ENCODE results near the gene PRDM1.
"Not testable (repeated sequence)": the region's sequence is repeated elsewhere in the genome, so short reads cannot be mapped to it uniquely, and the experiment has no call there.

Gene PRDM1

GRCh38 chr6:106142876-106143431 lies 56.8 kb downstream of the PRDM1 start:
- TF ChIP-seq CTCF (IDR thresholded peaks at IDR 0.05; ENCODE audit: low read depth, low read length, missing control alignments): no peak
- DNase-seq (ENCODE audit: low read depth): no peak
- H3K4me3 ChIP-seq (ENCODE audit: low read depth, low read length): no peak overlapping the region

- no peak for DNase-seq (ENCODE audit: low read depth)
- TF ChIP-seq CTCF (IDR thresholded peaks at IDR 0.05; ENCODE audit: low read depth, low read length, missing control alignments): no peak
- no peak overlapping the region for H3K4me3 ChIP-seq (ENCODE audit: low read depth, low read length)
Observed at GRCh38 chr6:106143665-106144064, 57.5 kb downstream of the PRDM1 start.

DNA sequence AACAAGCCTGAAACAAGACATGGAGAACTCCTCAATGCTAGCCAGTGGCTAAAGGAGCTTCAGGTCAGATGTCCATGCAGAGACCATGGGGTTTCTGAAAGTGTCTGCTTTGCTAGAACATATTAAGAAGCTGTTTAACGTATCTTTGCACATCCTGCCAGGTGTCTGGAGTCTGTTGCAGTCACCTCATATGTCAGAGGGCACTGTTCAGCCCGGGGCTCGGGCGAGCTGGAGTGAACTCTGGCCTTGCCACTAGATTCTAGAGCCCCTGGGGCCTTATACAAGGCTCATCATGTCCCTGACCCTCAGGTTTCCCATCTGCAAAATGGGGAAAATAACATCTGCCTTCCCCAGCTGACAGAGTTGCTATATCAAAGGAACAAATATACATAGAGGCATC lies 59.0 kb downstream of the PRDM1 start:
- TF ChIP-seq CTCF (IDR thresholded peaks at IDR 0.05; ENCODE audit: low read depth, low read length, missing control alignments): no peak
- H3K4me3 ChIP-seq (ENCODE audit: low read depth, low read length): no peak overlapping the region
- no peak for DNase-seq (ENCODE audit: low read depth)

- no peak for TF ChIP-seq CTCF (IDR thresholded peaks at IDR 0.05; ENCODE audit: low read depth, low read length, missing control alignments)
- H3K4me3 ChIP-seq (ENCODE audit: low read depth, low read length): no peak overlapping the region
- peak; percentile 88 for DNase-seq (ENCODE audit: low read depth)
Observed at GRCh38 chr6:106145741-106146227, 59.6 kb downstream of the PRDM1 start.

DNA sequence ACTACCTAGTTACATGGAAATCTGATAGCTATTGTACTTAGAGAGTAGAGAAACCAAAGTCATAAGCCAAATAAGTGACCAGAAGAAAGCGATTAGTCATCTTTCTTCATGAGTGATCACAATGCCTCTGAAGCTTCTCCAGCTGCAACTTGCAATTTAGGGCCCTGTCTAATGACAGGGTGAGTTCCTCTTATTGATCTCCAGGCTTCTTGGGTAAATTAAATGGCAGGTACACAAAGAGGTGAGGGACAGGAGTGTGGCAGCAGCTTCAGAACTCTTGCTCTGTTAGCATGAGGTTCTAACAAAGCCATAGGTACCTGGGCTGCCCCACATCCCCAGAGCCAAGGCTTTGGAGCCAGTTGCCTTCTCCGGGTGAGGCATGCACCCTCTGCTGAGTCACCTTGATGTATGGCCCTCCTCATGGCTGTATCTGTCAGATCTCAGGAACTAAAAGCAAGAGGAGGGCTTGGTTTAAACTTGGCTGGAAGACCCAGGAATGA lies 60.8 kb downstream of the PRDM1 start:
- no peak overlapping the region for H3K4me3 ChIP-seq (ENCODE audit: low read depth, low read length)
- DNase-seq (ENCODE audit: low read depth): no peak
- TF ChIP-seq CTCF (IDR thresholded peaks at IDR 0.05; ENCODE audit: low read depth, low read length, missing control alignments): no peak

GRCh38 chr6:106147476-106147875 lies 61.3 kb downstream of the PRDM1 start:
- no peak for DNase-seq (ENCODE audit: low read depth)
- H3K4me3 ChIP-seq (ENCODE audit: low read depth, low read length): no peak overlapping the region
- no peak for TF ChIP-seq CTCF (IDR thresholded peaks at IDR 0.05; ENCODE audit: low read depth, low read length, missing control alignments)

- no peak overlapping the region for H3K4me3 ChIP-seq (ENCODE audit: low read depth, low read length)
- TF ChIP-seq CTCF (IDR thresholded peaks at IDR 0.05; ENCODE audit: low read depth, low read length, missing control alignments): no peak
- no peak for DNase-seq (ENCODE audit: low read depth)
Observed at GRCh38 chr6:106149472-106150069, 63.4 kb downstream of the PRDM1 start.

GRCh38 chr6:106152476-106152875 lies 66.3 kb downstream of the PRDM1 start:
- not testable (repeated sequence) for DNase-seq (ENCODE audit: low read depth); H3K4me3 ChIP-seq (ENCODE audit: low read depth, low read length)
